Measurements from ENCODE around the gene ABHD5. TPM values are rescaled to one million over a fixed set of nuclear protein-coding genes. Genes with fewer than 3 reads are reported as not detected.
"Not testable (repeated sequence)": the region's sequence is repeated elsewhere in the genome, so short reads cannot be mapped to it uniquely, and the experiment has no call there.

Gene ABHD5
- total RNA-seq, 1 experiment from 2014 or later = 21.8 TPM

- DNase-seq = no peak
- H3K4me3 ChIP-seq (ENCODE audit: insufficient read depth, low read depth, low read length) = no peak overlapping the region
- H3K36me3 ChIP-seq (replicated peaks; ENCODE audit: control insufficient read depth, insufficient read depth, low read length) = no peaks in the 10 kb centered on the region
- no peaks in the 10 kb centered on the region for H3K27me3 ChIP-seq (ENCODE audit: control insufficient read depth, insufficient read depth, low read length)
Observed at GRCh38 chr3:43674345-43675085, 16.2 kb upstream of the ABHD5 start.

DNA sequence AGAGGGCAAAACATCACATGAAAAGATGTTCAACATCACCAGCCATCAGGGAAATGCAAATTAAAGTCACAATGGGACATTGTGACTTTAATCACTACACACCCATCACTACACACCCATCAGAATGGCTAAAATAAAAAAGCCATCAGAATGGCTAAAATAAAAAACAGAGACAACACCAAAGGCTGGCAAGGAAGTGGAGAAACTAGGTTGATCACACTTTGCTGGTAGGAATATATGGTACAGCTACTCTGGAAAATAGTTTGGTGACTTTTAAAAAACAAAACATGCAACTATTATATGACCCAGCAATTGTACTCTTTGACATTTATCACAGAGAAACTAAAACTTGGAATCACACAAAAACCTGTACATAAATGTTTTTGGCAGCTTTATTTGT is 15.1 kb upstream of the ABHD5 start:
- no peaks in the 10 kb centered on the region for H3K36me3 ChIP-seq (replicated peaks; ENCODE audit: control insufficient read depth, insufficient read depth, low read length)
- DNase-seq = no peak
- no peaks in the 10 kb centered on the region for H3K27me3 ChIP-seq (ENCODE audit: control insufficient read depth, insufficient read depth, low read length)
- no peak overlapping the region for H3K4me3 ChIP-seq (ENCODE audit: insufficient read depth, low read depth, low read length)

DNA sequence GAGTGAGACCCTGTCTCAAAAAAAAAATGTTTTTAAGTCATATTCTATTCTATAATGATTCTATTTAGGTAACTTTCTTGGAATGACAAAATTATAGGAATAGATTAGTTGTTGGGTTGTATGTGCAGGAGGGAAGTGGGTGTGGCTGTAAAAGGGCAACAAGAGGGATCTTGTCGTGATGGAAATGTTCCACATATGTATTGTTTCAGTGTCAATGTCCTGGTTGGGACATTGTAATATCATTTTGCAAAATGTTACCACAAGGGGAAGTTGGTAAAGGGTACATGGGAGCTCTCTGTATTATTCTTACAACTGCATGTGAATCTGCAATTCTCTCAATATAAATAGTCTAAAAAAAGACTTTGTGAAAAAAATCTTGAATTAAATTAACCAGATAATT is 14.3 kb upstream of the ABHD5 start:
- Histone ChIP-seq H3K27me3 (ENCODE audit: control insufficient read depth, insufficient read depth, low read length) (no peaks in the 10 kb centered on the region), H3K36me3 (replicated peaks; ENCODE audit: control insufficient read depth, insufficient read depth, low read length) (no peaks in the 10 kb centered on the region), H3K4me3 (ENCODE audit: insufficient read depth, low read depth, low read length) (no peak overlapping the region)
- DNase-seq = no peak

- DNase-seq; H3K4me3 ChIP-seq (ENCODE audit: insufficient read depth, low read depth, low read length); H3K27me3 ChIP-seq (ENCODE audit: control insufficient read depth, insufficient read depth, low read length); H3K36me3 ChIP-seq (replicated peaks; ENCODE audit: control insufficient read depth, insufficient read depth, low read length): not testable (repeated sequence)
Observed at GRCh38 chr3:43678375-43678774, 12.4 kb upstream of the ABHD5 start.

GRCh38 chr3:43678887-43679449 is 11.8 kb upstream of the ABHD5 start:
- H3K27me3 ChIP-seq (ENCODE audit: control insufficient read depth, insufficient read depth, low read length); H3K36me3 ChIP-seq (replicated peaks; ENCODE audit: control insufficient read depth, insufficient read depth, low read length); DNase-seq; H3K4me3 ChIP-seq (ENCODE audit: insufficient read depth, low read depth, low read length): not testable (repeated sequence)

- DNase-seq; H3K4me3 ChIP-seq (ENCODE audit: insufficient read depth, low read depth, low read length); H3K27me3 ChIP-seq (ENCODE audit: control insufficient read depth, insufficient read depth, low read length); H3K36me3 ChIP-seq (replicated peaks; ENCODE audit: control insufficient read depth, insufficient read depth, low read length): not testable (repeated sequence)
Observed at GRCh38 chr3:43680857-43681256, 9.9 kb upstream of the ABHD5 start.

DNA sequence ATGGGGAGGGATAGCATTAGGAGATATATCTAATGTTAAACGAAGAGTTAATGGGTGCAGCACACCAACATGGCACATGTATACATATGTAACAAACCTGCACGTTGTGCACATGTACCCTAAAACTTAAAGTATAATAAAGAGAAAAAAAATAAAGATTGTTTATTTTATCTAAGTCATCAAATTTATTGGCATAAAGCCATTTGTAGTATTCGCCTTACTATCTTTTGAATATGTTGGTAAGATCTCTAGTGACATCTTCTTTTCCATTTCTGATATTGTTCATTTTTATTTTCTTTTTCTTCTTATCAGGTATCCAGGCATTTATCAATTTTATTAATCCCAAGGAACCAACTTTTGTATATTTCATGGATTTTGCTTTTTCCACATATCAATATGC is 5.8 kb upstream of the ABHD5 start:
- Histone ChIP-seq H3K27me3 (ENCODE audit: control insufficient read depth, insufficient read depth, low read length) (peaks cover 2% of the 10 kb centered on the region; the same call in 1 of the 2 replicates), H3K4me3 (ENCODE audit: insufficient read depth, low read depth, low read length) (no peak overlapping the region), H3K36me3 (replicated peaks; ENCODE audit: control insufficient read depth, insufficient read depth, low read length) (no peaks in the 10 kb centered on the region)
- no peak for DNase-seq

DNA sequence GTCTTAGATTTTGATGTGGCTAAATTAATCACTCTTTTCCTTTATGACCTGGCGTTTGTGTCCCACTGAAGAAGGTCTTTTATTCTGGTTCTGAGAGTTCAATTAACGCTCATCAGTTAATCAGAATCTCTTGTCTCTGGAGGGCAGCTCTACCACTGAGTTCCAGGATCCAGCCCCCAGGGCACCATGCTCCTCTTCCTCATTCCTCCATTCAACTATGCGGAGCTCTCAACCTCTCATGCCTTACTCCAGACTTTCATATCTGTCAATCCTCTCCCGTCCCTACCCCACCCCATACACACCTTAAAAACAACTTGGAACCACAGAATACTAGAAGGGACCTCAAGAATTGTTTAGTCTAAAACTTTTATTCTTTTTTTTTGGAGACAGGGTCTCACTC is 4.8 kb upstream of the ABHD5 start:
- no peaks in the 10 kb centered on the region for H3K36me3 ChIP-seq (replicated peaks; ENCODE audit: control insufficient read depth, insufficient read depth, low read length)
- H3K27me3 ChIP-seq (ENCODE audit: control insufficient read depth, insufficient read depth, low read length) = peaks cover 2% of the 10 kb centered on the region; the same call in 1 of the 2 replicates
- no peak overlapping the region for H3K4me3 ChIP-seq (ENCODE audit: insufficient read depth, low read depth, low read length)
- no peak for DNase-seq

GRCh38 chr3:43686333-43686699 is 4.4 kb upstream of the ABHD5 start:
- Histone ChIP-seq H3K4me3 (ENCODE audit: insufficient read depth, low read depth, low read length) (no peak overlapping the region), H3K27me3 (ENCODE audit: control insufficient read depth, insufficient read depth, low read length) (peaks cover 2% of the 10 kb centered on the region; the same call in 1 of the 2 replicates), H3K36me3 (replicated peaks; ENCODE audit: control insufficient read depth, insufficient read depth, low read length) (no peaks in the 10 kb centered on the region)

GRCh38 chr3:43686700-43687498 is 3.8 kb upstream of the ABHD5 start:
- no peak for DNase-seq
- Histone ChIP-seq H3K4me3 (ENCODE audit: insufficient read depth, low read depth, low read length) (no peak overlapping the region), H3K27me3 (ENCODE audit: control insufficient read depth, insufficient read depth, low read length) (peaks cover 2% of the 10 kb centered on the region; the same call in 1 of the 2 replicates), H3K36me3 (replicated peaks; ENCODE audit: control insufficient read depth, insufficient read depth, low read length) (no peaks in the 10 kb centered on the region)

More at GRCh38 chr3:43686333-43686699, 4.4 kb upstream of the ABHD5 start:
- no peak for DNase-seq

GRCh38 chr3:43687499-43687811 is 3.3 kb upstream of the ABHD5 start:
- Histone ChIP-seq H3K36me3 (replicated peaks; ENCODE audit: control insufficient read depth, insufficient read depth, low read length) (no peaks in the 10 kb centered on the region), H3K27me3 (ENCODE audit: control insufficient read depth, insufficient read depth, low read length) (peaks cover 2% of the 10 kb centered on the region; the same call in 1 of the 2 replicates), H3K4me3 (ENCODE audit: insufficient read depth, low read depth, low read length) (no peak overlapping the region)
- DNase-seq = no peak

DNA sequence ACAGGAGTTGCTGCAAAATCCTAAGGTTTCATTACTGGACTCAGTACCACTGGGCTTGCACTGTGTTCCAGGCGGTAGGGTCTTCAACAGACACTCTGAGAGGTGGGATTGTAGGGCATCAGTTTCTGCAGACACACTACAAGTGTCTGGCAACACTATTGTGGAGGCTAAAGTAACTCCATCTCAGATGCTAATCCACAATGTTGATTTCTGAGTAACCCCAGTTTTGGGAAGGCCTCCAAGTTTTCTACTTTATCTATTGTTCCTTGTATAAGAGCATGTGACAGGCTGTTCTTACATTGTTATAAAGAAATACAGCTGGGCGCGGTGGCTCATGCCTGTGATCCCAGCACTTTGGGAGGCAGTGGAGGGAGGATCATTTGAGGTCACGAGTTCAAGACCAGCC is 2.5 kb upstream of the ABHD5 start:
- Histone ChIP-seq H3K36me3 (replicated peaks; ENCODE audit: control insufficient read depth, insufficient read depth, low read length) (no peaks in the 10 kb centered on the region), H3K4me3 (ENCODE audit: insufficient read depth, low read depth, low read length) (no peak overlapping the region), H3K27me3 (ENCODE audit: control insufficient read depth, insufficient read depth, low read length) (peaks cover 2% of the 10 kb centered on the region; the same call in 1 of the 2 replicates)
- DNase-seq = no peak

GRCh38 chr3:43689166-43689565 is 1.6 kb upstream of the ABHD5 start:
- Histone ChIP-seq H3K4me3 (ENCODE audit: insufficient read depth, low read depth, low read length) (no peak overlapping the region), H3K27me3 (ENCODE audit: control insufficient read depth, insufficient read depth, low read length) (peaks cover 2% of the 10 kb centered on the region; the same call in 1 of the 2 replicates), H3K36me3 (replicated peaks; ENCODE audit: control insufficient read depth, insufficient read depth, low read length) (no peaks in the 10 kb centered on the region)
- DNase-seq = no peak

DNA sequence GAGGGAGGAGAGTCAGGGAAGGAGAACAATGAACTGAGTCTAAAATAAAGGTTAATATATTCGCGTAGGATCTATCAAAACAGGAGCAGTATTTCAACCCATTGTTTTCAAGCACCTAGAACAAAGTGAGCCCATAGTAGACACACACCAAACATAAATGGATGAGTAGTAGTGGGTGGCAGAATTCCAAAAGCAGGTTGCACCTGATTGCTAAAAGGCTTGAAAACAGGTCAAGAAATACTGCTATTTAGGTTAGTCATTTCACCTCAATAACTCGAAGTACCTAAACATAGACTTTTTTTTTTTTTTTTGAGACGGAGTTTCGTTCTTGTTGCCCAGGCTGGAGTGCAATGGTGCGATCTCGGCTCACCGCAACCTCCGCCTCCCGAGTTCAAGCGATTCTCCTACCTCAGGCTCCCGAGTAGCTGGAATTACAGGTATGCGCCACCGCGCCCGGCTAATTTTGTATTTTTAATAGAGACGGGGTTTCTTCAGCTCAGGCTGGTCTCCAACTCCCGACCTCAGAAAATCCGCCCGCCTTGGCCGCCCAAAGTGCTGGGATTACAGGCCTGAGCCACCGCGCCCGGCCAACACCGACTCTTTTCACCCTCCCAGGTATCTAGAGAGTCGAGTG is 855 bp upstream of the ABHD5 start:
- DNase-seq = no peak
- Histone ChIP-seq H3K4me3 (ENCODE audit: insufficient read depth, low read depth, low read length) (peak overlapping the region; percentile 85), H3K36me3 (replicated peaks; ENCODE audit: control insufficient read depth, insufficient read depth, low read length) (no peaks in the 10 kb centered on the region), H3K27me3 (ENCODE audit: control insufficient read depth, insufficient read depth, low read length) (peaks cover 2% of the 10 kb centered on the region; the same call in 1 of the 2 replicates)

All from H7 (cell line).